Activated CD8-positive, alpha-beta memory T cell treated with anti-CD3 and anti-CD28 coated beads, Interleukin-2, amount 50 U/mL, for 48 hours (primary cell): ENCODE measurements around the gene PRDX1.
"Not testable (repeated sequence)": the region's sequence is repeated elsewhere in the genome, so short reads cannot be mapped to it uniquely, and the experiment has no call there.

Experiments used
- DNase-seq: peaks from one replicate; pipeline ENCODE4 v3.0.0-alpha.2; 2020

PRDX1 gene

GRCh38 chr1:45501505-45501859 is 20.2 kb downstream of the PRDX1 start:
- no peak for DNase-seq

- DNase-seq, result no peak
Observed at GRCh38 chr1:45499415-45499769, 22.3 kb downstream of the PRDX1 start.

GRCh38 chr1:45498279-45498678 is 23.4 kb downstream of the PRDX1 start:
- DNase-seq, result no peak

- no peak for DNase-seq
Observed at GRCh38 chr1:45493116-45493697, 28.5 kb downstream of the PRDX1 start.

GRCh38 chr1:45492691-45493090 is 29.0 kb downstream of the PRDX1 start:
- no peak for DNase-seq

- DNase-seq, result no peak
Observed at GRCh38 chr1:45491487-45492260, 30.0 kb downstream of the PRDX1 start.

- DNase-seq, result peak; percentile 97
Observed at GRCh38 chr1:45490626-45491486, 30.8 kb downstream of the PRDX1 start, which contains the start of gene TESK2. TESK2 (minus strand) TSS chr1:45491163; CDS start chr1:45457785, 33,378 bp downstream.

GRCh38 chr1:45490121-45490625 is 31.5 kb downstream of the PRDX1 start:
- DNase-seq, result no peak

- peak; percentile 74 for DNase-seq
Observed at GRCh38 chr1:45489379-45489778, 32.3 kb downstream of the PRDX1 start.

- DNase-seq, result no peak
Observed at GRCh38 chr1:45488666-45489377, 32.9 kb downstream of the PRDX1 start.

GRCh38 chr1:45485949-45486348 is 35.7 kb downstream of the PRDX1 start:
- DNase-seq, result no peak

- DNase-seq, result no peak
Observed at GRCh38 chr1:45479039-45479748, 42.5 kb downstream of the PRDX1 start.

- DNase-seq, result no peak
Observed at GRCh38 chr1:45478121-45478814, 43.4 kb downstream of the PRDX1 start.

- DNase-seq, result no peak
Observed at GRCh38 chr1:45477646-45478045, 44.0 kb downstream of the PRDX1 start.

- not testable (repeated sequence) for DNase-seq
Observed at GRCh38 chr1:45474194-45474593, 47.5 kb downstream of the PRDX1 start.

GRCh38 chr1:45473302-45473701 is 48.4 kb downstream of the PRDX1 start:
- DNase-seq, result no peak

- no peak for DNase-seq
Observed at GRCh38 chr1:45470306-45470798, 51.3 kb downstream of the PRDX1 start.

- DNase-seq, result not testable (repeated sequence)
Observed at GRCh38 chr1:45467353-45467752, 54.3 kb downstream of the PRDX1 start.

- no peak for DNase-seq
Observed at GRCh38 chr1:45465277-45465676, 56.4 kb downstream of the PRDX1 start.
